Activated CD4-positive, CD25-positive, alpha-beta regulatory T cell treated with anti-CD3 and anti-CD28 coated beads, Interleukin-2, amount 50 U/mL, for 24 hours (primary cell): Measurements from ENCODE around the gene PHACTR2.
A peak's percentile ranks its signal among the peaks of the same experiment; 100 is the strongest.
"Not testable (repeated sequence)": the region's sequence is repeated elsewhere in the genome, so short reads cannot be mapped to it uniquely, and the experiment has no call there.

ENCODE experiments used
- ATAC-seq, 2 donors: fragments of 150-1000 bp; cut with Tn5 transposase; one replicate each; pipeline ENCODE4 v1.10.0; 2021; ENCODE audit warnings: mild to moderate bottlenecking in 1 of 2, moderate library complexity in 1 of 2

Gene PHACTR2

DNA sequence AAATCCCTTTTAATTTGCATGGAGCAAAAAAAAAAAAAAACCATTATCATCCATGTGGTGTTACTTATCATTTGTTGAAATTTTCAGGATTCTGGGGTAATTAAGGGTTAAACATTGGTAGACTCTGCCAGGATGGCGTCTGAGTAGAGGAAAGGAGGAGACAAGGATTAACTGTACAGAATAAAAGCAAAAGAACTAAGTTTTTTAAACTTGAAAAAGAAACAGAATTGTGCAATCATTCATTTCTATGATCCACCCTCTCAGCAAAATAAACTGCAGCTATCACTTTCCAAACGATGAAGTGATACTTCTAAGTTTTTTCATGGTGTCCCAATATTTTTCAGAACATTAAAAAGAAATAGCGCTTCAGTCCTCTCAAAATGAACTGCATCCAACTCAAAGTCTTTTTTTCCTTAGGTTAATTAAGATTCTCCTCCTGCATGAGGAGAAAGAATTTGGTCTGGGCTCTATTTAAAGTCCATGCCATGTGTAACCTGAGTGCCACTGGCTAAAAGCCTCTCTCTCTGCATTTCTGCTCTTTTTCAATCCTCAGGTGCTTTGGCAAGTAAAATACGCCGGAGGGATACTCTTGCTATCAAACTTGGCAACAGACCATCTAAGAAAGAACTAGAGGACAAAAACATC, 95.9 kb downstream of the PHACTR2 start:
- no peak for ATAC-seq

DNA sequence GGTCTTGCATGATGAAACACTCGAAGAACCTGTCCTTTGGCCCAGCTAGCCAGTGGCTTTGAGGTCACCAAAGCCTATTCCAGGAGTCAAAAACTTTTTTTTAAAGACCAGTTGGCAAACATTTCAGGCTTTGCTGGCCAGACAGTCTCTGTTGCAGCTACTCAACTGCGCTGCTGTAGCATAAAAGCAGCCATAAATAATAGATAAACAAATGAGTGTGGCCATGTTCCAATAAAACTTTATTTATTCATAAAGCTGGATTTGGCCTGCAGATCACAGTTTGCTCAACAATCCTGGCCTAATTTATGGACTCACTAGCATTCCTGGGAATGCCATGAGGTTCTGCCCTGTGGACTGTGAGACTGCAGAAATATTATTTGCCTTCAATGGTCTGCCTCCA, 96.6 kb downstream of the PHACTR2 start:
- ATAC-seq: no peak

DNA sequence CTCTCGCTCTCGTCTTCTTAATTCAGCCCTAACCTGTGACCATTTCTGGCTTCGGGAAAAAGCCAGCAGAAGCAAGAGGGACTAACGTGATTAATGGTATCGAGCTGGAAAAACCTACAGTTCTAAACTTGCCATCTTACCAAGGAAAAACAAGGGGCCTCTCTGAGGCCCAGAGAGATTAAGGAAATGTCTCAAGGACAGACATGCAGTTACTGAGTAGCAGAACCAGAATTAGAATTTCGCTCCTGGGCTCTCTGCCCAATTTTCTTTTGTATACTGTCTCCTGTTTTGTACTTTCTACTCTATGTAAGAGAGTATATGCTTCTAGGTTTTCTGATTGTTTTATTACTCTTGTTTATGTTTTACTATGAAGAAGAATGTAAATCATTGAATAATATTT, 97.6 kb downstream of the PHACTR2 start:
- no peak for ATAC-seq

GRCh38 chr6:143778926-143779325, 101.2 kb downstream of the PHACTR2 start:
- no peak for ATAC-seq

GRCh38 chr6:143782481-143782880, 104.7 kb downstream of the PHACTR2 start:
- ATAC-seq: no peak

- ATAC-seq: no peak
Observed at GRCh38 chr6:143783077-143783476, 105.3 kb downstream of the PHACTR2 start.

DNA sequence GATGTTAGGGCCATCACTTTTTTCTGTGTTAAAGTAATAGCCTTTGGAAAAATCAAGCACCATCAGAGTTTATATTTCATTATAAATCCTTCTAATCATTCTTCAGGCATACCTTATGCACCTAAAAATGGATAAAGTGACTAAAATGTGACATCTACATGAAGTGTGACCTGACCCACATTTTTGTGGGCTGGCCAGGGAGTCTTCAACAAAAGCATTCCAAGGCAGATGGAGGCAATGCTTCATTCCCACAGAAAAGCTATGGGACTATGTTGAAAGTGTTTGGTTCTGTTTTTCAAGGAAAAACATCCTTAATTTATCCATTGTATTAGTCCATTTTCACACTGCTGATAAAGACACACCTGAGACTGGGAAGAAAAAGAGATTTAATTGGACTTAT, 106.6 kb downstream of the PHACTR2 start:
- ATAC-seq: no peak

DNA sequence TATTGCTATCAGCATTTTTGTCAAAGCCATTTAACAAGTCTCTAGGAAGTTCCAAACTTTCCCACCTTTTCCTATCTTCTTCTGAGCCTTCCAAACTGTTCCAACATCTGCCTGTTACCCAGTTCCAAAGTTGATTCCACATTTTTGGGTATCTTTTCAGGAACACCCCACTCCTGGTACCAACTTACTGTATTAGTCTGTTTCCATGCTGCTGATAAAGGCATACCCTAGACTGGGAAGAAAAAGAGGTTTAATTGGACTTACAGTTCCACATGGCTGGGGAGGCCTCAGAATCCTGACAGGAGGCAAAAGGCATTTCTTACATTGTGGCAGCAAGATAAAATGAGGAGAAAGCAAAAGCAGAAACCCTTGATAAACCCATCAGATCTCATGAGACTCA, 108.6 kb downstream of the PHACTR2 start:
- ATAC-seq: not testable (repeated sequence)

GRCh38 chr6:143792402-143793279, 114.9 kb downstream of the PHACTR2 start:
- ATAC-seq: no peak

DNA sequence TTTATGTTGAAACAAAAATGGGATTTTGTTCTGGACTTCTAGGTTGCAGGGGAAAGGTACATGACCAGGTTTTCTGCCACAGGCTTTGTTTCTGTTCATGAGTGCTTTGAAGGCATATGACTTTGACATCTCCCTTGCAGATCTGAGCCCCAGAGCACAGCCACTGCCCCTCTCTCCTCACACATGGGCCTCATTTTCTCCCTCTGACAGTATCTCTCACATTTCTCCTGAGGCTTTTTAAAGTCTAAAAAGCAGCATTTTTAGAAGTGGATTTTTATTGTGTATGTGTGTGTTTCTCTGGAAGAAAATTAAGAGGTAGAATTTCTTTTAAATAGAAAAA, 115.5 kb downstream of the PHACTR2 start:
- ATAC-seq: no peak

DNA sequence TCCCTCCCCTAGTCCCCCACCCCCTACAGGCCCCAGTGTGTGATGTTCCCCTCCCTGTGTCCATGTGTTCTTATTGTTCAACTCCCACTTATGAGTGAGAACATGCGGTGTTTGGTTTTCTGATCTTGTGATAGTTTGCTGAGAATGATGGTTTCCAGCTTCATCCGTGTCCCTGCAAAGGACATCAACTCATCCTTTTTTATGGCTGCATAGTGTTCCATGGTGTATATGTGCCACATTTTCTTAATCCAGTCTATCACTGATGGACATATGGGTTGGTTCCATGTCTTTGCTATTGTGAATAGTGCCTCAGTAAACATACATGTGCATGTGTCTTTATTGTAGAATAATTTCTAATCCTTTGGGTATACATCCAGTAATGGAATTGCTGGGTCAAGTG, 118.8 kb downstream of the PHACTR2 start:
- not testable (repeated sequence) for ATAC-seq

DNA sequence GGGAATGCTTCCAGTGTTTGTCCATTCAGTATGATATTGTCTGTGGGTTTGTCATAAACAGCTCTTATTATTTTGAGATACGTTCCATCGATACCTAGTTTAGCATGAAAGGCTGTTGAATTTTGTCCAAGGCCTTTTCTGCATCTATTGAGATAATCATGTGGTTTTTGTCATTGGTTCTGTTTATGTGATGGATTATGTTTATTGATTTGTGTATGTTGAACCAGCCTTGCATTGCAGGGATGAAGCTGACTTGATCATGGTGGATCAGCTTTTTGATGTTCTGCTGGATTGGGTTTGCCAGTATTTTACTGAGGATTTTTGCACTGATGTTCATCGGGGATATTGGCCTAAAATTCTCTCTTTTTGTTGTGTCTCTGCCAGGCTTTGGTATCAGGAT, 120.7 kb downstream of the PHACTR2 start:
- not testable (repeated sequence) for ATAC-seq

DNA sequence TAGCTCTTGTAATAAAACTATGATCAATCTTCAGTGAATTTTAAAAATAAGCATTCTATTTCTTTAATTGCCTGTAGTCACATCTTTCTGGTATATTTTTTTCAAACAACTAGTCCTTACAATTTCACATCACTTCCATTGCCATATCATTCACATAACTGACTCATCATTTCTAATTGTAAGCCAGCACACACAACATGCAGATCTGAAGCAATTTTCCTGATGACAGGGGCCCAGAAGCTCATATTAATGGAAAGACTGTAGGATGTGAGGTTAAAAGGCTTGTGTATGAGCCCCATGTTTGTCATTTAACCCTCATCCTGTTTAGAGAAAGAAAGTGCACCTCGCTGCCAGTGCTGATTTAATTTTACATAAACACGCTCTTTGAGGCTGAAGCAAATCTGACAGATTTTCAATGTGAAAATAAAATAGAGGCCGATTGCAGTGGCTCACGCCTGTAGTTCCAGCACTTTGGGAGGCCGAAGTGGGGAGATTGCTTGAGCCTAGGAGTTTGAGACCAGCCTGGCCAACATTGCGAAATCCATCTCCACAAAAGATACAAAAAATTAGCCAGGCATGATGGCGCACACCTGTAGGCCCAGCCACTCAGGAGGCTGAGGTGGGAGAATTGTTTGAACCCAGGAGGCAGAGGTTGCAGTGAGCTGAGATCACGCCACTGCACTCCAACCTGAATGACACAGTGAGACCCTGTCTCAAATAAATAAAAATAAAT, 125.2 kb downstream of the PHACTR2 start:
- ATAC-seq: no peak

GRCh38 chr6:143803769-143804568, 126.2 kb downstream of the PHACTR2 start:
- no peak for ATAC-seq

DNA sequence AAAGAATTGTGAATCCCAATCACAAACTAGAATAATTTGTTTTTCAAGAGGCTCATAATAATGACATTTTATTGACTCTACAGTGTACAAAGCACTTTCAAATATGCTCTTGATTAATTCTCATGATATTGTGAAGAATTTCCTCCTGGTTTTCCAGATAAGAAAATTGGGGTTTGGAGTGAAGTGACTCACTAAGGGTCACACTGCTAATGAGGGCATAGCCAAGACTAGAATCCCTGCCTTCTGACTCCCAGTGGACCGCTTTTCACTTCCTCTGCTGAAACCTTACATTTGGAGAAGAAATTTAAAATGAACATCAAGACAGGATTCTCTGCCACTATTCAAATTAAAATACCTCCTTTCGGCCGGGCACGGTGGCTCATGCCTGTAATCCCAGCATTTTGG, 127.1 kb downstream of the PHACTR2 start:
- ATAC-seq: no peak

DNA sequence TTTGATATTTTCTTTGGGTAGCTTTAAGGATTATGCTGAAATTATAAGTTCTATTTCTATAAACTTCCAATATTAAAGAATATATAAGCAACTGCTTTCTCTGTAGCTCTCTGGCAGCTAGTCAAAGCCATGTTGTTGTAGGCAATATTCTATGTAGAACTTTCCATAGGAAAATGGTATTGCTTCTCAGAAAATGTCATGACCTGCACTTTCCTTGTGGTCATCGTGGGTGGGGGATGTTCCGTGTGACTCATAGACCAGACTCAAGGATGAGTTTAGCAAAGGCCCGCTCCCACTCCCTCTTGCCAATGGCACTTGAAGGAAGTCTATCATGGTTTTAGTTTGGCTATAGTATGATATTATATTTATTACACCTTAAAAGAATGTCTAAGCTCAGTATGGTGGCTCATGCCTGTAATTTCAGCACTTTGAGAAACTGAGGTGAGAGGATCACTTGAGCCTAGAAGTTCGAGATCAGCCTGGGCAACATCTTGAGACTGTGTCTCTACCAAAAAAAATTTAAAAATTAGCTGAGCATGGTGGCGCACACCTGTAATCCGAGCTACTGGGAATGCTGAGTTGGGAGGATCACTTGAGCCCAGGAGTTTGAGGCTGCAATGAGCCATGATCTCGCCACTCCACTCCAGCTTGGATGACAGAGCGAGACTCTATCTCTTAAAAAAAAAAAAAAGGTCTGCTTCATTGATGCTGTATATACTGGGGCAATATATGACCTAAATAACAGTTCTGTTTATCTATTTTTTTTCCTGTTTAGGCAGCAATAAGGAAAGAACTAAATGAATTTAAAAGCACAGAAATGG, 128.7 kb downstream of the PHACTR2 start:
- ATAC-seq: peak; percentile 71 to 81

DNA sequence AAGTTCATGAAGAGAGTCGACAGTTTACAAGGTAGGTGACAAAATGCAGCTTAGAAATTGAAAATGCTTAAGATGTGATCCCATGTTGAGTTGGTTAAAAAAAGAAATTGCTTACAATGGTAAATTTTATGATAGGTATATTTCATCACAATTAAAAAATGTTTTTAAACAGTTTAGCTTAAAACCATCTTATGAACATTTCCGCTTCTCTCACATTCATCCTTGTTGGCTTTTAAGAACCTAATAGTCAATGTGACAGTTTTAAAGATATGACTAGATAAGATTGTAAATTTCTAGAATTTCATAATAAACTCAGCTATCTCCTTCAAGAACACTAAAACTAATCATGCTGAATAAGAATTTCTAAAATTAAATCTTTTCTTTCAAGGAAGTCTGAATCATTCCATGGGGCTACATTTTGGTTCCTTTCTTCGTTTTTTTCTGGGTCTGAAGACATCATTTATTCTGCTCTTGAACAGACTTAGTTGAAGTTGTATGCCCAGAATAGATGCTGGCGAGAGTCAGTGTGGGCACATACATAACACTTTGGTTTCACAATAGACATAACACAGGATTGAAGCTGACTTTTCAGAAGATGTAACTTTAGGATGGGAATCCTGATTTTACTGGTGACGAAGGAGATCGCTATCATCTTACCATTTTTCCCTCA, 129.5 kb downstream of the PHACTR2 start:
- peak in 1 of 2 donors; percentile 21 for ATAC-seq

- ATAC-seq: no peak
Observed at GRCh38 chr6:143810745-143811144, 133.0 kb downstream of the PHACTR2 start.

DNA sequence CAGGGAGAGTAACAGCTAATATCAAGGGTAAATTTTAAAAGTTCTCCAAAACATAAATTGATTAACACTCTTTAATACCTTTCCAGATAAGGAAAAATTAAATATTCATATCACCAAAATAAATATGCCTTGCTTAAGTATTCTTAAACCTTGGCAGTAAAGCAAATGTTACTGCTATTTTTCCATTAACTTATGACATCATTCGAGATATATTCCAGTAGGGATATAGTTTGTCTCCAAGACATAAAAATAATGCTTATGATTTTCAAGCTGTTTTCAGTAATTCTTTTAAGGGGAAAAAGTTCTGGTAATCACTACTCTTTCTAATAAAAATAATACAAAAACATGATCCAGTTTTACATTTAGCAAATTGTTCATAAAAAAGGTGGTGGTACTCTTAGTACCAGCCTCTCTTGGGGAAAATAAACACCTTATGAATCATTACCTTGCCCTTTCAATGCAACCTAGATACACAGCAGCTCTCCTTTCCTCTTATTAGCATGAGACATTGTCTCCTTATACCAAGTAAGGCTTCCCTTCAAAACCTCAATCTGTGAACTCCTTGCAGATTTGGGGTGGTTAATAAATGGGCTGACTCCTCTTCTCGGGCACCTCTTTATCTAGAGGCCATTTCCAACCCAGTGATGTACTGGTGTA, 133.9 kb downstream of the PHACTR2 start:
- ATAC-seq: peak in 1 of 2 donors; percentile 10

- ATAC-seq: no peak
Observed at GRCh38 chr6:143817621-143818020, 139.9 kb downstream of the PHACTR2 start.

DNA sequence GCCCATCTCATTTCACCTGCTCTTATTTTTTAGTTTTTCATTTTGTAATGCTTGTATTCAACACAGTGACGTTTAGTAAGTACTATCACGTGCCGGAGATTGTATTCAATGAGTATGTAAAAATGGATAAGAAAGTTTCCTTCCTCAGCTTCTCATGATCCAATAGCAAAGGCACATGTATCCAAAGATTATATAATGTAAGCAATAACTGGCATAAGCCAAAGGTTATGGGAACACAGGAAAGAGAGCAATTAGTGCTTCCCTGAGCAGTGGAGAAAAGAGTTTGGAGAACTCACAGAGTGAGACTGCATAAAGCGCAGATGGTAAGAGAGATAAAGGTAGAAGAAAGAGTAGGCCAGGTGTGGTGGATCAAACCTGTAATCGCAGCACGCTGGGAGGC, 143.6 kb downstream of the PHACTR2 start:
- ATAC-seq: no peak
